Body of pancreas (tissue), 4 donors: Measurements from ENCODE around the gene APC2.

Source experiments
- CTCF ChIP-seq, 7 experiments: fragments of 450-650 bp in 4 of 7; fragments of 200-600 bp in 3 of 7; sonication (generic) in 3 of 7; IDR thresholded peaks; one replicate each; pipeline ENCODE4 v1.5.1; 2016 to 2019; ENCODE audit warnings: antibody characterized with exemption in 7 of 7
- POLR2A ChIP-seq, 3 donors: fragments of 450-650 bp; IDR thresholded peaks; one replicate each; pipeline ENCODE4 v1.6.1; 2016; ENCODE audit warnings: antibody characterized with exemption in 3 of 3, mild to moderate bottlenecking in 2 of 3

GRCh38 chr19:1422943-1423342 lies 27.0 kb upstream of the APC2 start:
- TF ChIP-seq CTCF (IDR thresholded peaks at IDR 0.05) (no peak), POLR2A (IDR thresholded peaks at IDR 0.05) (no peak)
